Measurements from ENCODE around the gene TMEM161A. TPM values are rescaled to one million over a fixed set of nuclear protein-coding genes. Genes with fewer than 3 reads are reported as not detected.

TMEM161A gene
- total and polyA plus RNA-seq, 2 of the 13 experiments (the other 11 are each of a cell fraction or from before 2014, with no cell fraction given) = 25.9 to 31.4 TPM

DNA sequence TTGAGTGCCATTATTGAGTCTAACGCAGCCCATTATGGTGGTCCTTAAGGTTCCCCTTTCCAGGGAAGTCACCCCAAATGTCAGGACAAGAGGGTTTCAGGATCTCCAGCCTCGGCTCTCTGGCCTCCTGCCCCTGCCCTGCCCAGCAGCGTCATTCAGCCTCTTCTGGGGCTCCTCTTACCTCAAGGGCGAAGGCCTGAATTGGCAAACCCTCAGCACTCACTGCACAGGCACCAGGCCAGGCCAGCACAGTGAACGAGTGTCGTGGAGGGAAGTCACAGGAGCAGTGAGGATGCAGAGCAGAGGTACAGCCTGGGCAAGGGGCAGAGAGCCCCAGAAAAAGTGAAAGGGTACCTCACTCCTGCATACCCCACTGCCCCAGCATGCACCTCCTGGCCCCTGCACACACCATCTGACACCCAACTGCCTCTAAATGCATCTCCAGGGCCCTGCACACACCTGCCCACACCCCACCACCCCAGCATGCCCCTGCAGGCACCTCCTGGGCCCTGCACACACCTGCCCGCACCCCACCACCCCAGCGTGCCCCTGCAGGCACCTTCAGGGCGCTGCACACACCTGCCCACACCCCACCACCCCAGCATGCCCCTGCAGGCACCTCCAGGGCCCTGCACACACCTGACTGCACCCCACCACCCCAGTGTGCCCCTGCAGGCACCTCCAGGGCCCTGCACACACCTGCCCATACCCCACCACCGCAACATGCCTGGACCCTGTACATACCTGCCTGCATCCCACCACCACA is 54.7 kb downstream of the TMEM161A start (continued):
- TF ChIP-seq LCORL (IDR thresholded peaks at IDR 0.05) = no peak
- no peak for TF ChIP-seq LCORL (CRISPR knock-in tag; IDR thresholded peaks at IDR 0.05)
- TF ChIP-seq HNRNPH1 (optimal IDR thresholded peaks at IDR 0.05; ENCODE audit: low read depth, low read length) = no peak
- TF ChIP-seq, protein P1, sequence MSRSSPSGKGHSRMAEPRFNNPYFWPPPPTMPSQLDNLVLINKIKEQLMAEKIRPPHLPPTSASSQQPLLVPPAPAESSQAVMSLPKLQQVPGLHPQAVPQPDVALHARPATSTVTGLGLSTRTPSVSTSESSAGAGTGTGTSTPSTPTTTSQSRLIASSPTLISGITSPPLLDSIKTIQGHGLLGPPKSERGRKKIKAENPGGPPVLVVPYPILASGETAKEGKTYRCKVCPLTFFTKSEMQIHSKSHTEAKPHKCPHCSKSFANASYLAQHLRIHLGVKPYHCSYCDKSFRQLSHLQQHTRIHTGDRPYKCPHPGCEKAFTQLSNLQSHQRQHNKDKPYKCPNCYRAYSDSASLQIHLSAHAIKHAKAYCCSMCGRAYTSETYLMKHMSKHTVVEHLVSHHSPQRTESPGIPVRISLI (CRISPR knock-in tag; IDR thresholded peaks at IDR 0.05; ENCODE audit: borderline replicate concordance) = no peak
- no peak for TF ChIP-seq PHF21A (CRISPR knock-in tag; IDR thresholded peaks at IDR 0.05)

DNA sequence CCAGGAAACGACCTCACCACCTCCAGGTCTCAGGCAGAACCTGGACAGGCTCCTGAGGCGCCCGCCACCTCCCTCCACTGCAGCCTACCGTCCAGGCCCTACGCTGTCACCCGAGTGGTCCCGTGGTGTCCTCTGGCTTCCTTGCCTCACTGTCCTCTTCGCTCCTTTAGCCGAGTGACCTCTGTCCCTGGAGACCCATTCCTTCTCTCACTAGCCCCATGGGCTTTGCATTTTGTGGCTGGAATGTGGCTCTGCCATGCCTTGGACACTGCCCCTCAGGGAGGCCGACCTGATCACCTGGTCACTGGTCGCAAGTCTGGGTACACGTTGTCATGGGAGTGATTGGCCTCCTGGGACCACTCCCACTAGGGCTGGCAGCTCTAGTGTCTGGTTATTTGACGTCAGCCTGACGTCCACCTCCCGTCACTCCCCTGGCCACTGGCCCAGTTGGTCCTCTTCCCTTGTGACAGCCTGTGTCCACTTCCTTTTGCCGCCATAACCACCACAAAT is 56.6 kb downstream of the TMEM161A start:
- Histone ChIP-seq H3K9ac (ENCODE audit: insufficient read depth, low read depth, low read length) (no peak overlapping the region), H3K4me1 (ENCODE audit: insufficient read depth, low read length) (no peaks in the 10 kb centered on the region), H3K4me2 (ENCODE audit: low read depth, low read length) (no peak overlapping the region), H3K79me2 (ENCODE audit: insufficient read depth, low read length) (no peaks in the 10 kb centered on the region), H2AFZ (ENCODE audit: low read length) (no peak overlapping the region), H3K4me3 (replicated peaks in 1 of 3; ENCODE audit: insufficient read depth in 1 of 3, low read depth in 2 of 3, low read length in 3 of 3) (no peak overlapping the region), H3K27ac (ENCODE audit: extremely low read length, insufficient read depth, low read length) (no peak overlapping the region), H3K9me3 (ENCODE audit: low read length) (no peaks in the 10 kb centered on the region), H3K36me3 (replicated peaks in 1 of 2; ENCODE audit: control insufficient read depth in 1 of 2, insufficient read depth in 2 of 2, low read length in 2 of 2) (peaks cover 0 to 2% of the 10 kb centered on the region in 2 experiments; a peak in 2 of 5 replicates), H3K27me3 (ENCODE audit: control insufficient read depth in 1 of 2, insufficient read depth in 2 of 2, low read length in 2 of 2) (no peaks in the 10 kb centered on the region), H4K20me1 (ENCODE audit: insufficient read depth, low read length) (no peaks in the 10 kb centered on the region)
- ChIA-PET POLR2A (no interaction called here), CTCF (ENCODE audit: low intra/inter-chr PET ratio, low total read pairs) (no interaction called here)
- ATAC-seq (no peak), FAIRE-seq (no peak), DNase-seq (ENCODE audit: low spot score) (no peak)
- WGBS (ENCODE audit: low lambda C conversion rate) = 97% methylated on average over 15 of the region's 16 CpGs
- in situ Hi-C loops (cut with HindIII; ENCODE audit: extremely low pct_ligation_motif_present, low pct_unique_long_range_greater_than_20kb) = no loop called here
- no TSS peak for BruUV-seq (replicated peaks)
- intact Hi-C loops (cut with micrococcal nuclease; ENCODE audit: unreplicated experiment) = no loop called here
- TF ChIP-seq, protein P2, sequence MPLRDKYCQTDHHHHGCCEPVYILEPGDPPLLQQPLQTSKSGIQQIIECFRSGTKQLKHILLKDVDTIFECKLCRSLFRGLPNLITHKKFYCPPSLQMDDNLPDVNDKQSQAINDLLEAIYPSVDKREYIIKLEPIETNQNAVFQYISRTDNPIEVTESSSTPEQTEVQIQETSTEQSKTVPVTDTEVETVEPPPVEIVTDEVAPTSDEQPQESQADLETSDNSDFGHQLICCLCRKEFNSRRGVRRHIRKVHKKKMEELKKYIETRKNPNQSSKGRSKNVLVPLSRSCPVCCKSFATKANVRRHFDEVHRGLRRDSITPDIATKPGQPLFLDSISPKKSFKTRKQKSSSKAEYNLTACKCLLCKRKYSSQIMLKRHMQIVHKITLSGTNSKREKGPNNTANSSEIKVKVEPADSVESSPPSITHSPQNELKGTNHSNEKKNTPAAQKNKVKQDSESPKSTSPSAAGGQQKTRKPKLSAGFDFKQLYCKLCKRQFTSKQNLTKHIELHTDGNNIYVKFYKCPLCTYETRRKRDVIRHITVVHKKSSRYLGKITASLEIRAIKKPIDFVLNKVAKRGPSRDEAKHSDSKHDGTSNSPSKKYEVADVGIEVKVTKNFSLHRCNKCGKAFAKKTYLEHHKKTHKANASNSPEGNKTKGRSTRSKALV (CRISPR knock-in tag; IDR thresholded peaks at IDR 0.05) = no peak
- TF ChIP-seq PPARG (CRISPR knock-in tag; conservative IDR thresholded peaks at IDR 0.05) = no peak
- TF ChIP-seq, protein P3, sequence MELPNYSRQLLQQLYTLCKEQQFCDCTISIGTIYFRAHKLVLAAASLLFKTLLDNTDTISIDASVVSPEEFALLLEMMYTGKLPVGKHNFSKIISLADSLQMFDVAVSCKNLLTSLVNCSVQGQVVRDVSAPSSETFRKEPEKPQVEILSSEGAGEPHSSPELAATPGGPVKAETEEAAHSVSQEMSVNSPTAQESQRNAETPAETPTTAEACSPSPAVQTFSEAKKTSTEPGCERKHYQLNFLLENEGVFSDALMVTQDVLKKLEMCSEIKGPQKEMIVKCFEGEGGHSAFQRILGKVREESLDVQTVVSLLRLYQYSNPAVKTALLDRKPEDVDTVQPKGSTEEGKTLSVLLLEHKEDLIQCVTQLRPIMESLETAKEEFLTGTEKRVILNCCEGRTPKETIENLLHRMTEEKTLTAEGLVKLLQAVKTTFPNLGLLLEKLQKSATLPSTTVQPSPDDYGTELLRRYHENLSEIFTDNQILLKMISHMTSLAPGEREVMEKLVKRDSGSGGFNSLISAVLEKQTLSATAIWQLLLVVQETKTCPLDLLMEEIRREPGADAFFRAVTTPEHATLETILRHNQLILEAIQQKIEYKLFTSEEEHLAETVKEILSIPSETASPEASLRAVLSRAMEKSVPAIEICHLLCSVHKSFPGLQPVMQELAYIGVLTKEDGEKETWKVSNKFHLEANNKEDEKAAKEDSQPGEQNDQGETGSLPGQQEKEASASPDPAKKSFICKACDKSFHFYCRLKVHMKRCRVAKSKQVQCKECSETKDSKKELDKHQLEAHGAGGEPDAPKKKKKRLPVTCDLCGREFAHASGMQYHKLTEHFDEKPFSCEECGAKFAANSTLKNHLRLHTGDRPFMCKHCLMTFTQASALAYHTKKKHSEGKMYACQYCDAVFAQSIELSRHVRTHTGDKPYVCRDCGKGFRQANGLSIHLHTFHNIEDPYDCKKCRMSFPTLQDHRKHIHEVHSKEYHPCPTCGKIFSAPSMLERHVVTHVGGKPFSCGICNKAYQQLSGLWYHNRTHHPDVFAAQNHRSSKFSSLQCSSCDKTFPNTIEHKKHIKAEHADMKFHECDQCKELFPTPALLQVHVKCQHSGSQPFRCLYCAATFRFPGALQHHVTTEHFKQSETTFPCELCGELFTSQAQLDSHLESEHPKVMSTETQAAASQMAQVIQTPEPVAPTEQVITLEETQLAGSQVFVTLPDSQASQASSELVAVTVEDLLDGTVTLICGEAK (IDR thresholded peaks at IDR 0.05) = no peak
- TF ChIP-seq, protein P3 (CRISPR knock-in tag; IDR thresholded peaks at IDR 0.05) = no peak
